SH-SY5Y (cell line): Measurements from ENCODE around the gene FGF12.

Experiments
- GATA2 ChIP-seq: IDR thresholded peaks from 2 replicates; pipeline ENCODE4 v1.6.1; 2011; ENCODE audit warnings: mild to moderate bottlenecking, low read depth, low read length
- GATA3 ChIP-seq: IDR thresholded peaks from 2 replicates; pipeline ENCODE4 v1.6.1; 2011; ENCODE audit warnings: low read depth, mild to moderate bottlenecking, low read length, moderate library complexity

DNA sequence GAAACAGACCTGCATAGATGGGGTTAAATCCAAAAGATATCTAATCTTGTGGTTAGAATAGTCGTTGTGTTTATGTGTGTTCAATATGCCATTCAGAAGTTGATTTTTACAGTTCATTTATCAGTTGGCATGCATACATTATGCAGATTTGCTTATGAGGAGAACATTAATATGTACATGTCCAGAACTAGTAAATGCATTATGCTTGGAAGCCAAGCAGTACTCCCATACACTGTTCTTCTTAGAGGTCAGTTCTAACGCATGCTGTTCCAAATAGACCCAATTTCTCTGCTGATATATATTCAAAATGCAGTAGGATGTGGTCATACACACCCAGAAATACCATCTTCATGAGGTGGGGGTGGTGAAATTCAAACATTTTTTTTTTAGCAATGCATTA lies 956 bp downstream of the FGF12 start:
- TF ChIP-seq GATA2 (no peak), GATA3 (no peak)
